K562 (cell line): Measurements from ENCODE around the gene MLN. TPM values are rescaled to one million over a fixed set of nuclear protein-coding genes. Genes with fewer than 3 reads are reported as not detected.

Experiments
- CCAR2 ChIP-seq: fragments of 200-400 bp; formaldehyde crosslinking; IDR thresholded peaks from 2 replicates; pipeline ENCODE4 v1.6.1; 2017; ENCODE audit warnings: mild to moderate bottlenecking, low read depth, low read length
- E4F1 ChIP-seq: fragments of 250-450 bp; sonication (Bioruptor Pico); IDR thresholded peaks from 2 replicates; pipeline ENCODE4 v1.5.0; 2021; ENCODE audit warnings: mild to moderate bottlenecking, borderline replicate concordance
- GTF2F1 ChIP-seq: IDR thresholded peaks from 2 replicates; pipeline ENCODE4 v1.6.1; 2011; ENCODE audit warnings: low read depth, low read length, improper control_type of control experiment
- MED1 ChIP-seq: sonication (generic); formaldehyde crosslinking; IDR thresholded peaks from 2 replicates; pipeline ENCODE4 v1.8.1; 2023; ENCODE audit warnings: missing genetic modification reagents, borderline replicate concordance
- NFATC3 ChIP-seq: fragments of 450-650 bp; IDR thresholded peaks from 2 replicates; pipeline ENCODE4 v1.6.1; 2017; ENCODE audit warnings: mild to moderate bottlenecking
- NFYB ChIP-seq: IDR thresholded peaks from 2 replicates; pipeline ENCODE4 v1.6.1; 2011; ENCODE audit warnings: mild to moderate bottlenecking, moderate library complexity; ENCODE audit not compliant: insufficient read length; ENCODE audit errors: extremely low read depth
- NR2C2 ChIP-seq, 2 experiments: fragments of 200-800 bp in 1 of 2; sonication (Bioruptor generic) in 1 of 2; sonication (generic) in 1 of 2; formaldehyde crosslinking in 1 of 2; IDR thresholded peaks; 2 replicates each; pipeline versions ENCODE4 v1.6.1 to v1.8.0; 2016 to 2022; ENCODE audit warnings: mild to moderate bottlenecking in 1 of 2, missing compliant biosample characterization in 1 of 2, missing genetic modification characterization in 1 of 2, missing genetic modification reagents in 1 of 2
- PCBP1 ChIP-seq: fragments of 200-400 bp; formaldehyde crosslinking; IDR thresholded peaks from 2 replicates; pipeline ENCODE4 v1.6.1; 2018; ENCODE audit warnings: mild to moderate bottlenecking, low read depth, low read length; ENCODE audit not compliant: poor library complexity, severe bottlenecking
- ZNF354B ChIP-seq: fragments of 250-450 bp; sonication (Bioruptor Pico); IDR thresholded peaks from 2 replicates; pipeline ENCODE4 v1.4.0; 2020
- polyA plus RNA-seq, 8 experiments: library from polyadenylated mRNA; depleted of rRNA in 4 of 8; stranded (reverse) in 5 of 8; unstranded in 3 of 8; fragments of >200 nt; fragmentation: Nextera tagmentation in 2 of 8; fragmentation: Illumina TruSeq in 1 of 8; extraction: Ambion mirVana in 2 of 8; extraction: Trizol in 1 of 8; gene quantifications; 2 replicates each; pipeline versions ENCODE4 v1.2.1 to v1.2.3, GENCODE V29; 2011 to 2014; ENCODE audit warnings: inconsistent platforms in 1 of 8, missing spikeins in 1 of 8
- total RNA-seq, 7 experiments: library from RNA; depleted of rRNA in 6 of 7; stranded (reverse); fragments of >200 nt in 6 of 7; fragmentation: Illumina TruSeq in 2 of 7; extraction: Trizol in 2 of 7; gene quantifications; 2 replicates each; pipeline versions ENCODE4 v1.2.1 to v1.2.3, GENCODE V29; 2011 to 2021; ENCODE audit warnings: low replicate concordance in 1 of 7
- TF ChIP-seq, protein P1 (sequence below): fragments of 250-450 bp; sonication (Bioruptor Pico); IDR thresholded peaks from 2 replicates; pipeline ENCODE4 v1.9.0; 2021; ENCODE audit warnings: mild to moderate bottlenecking, inconsistent platforms
- TF ChIP-seq, protein P2 (sequence below): fragments of 450-650 bp; IDR thresholded peaks from 2 replicates; pipeline ENCODE4 v1.6.1; 2016; ENCODE audit warnings: borderline replicate concordance

Gene MLN
- total and polyA plus RNA-seq, 9 of the 15 experiments (the other 6 are each of a cell fraction or from before 2014, with no cell fraction given): not detected

GRCh38 chr6:33840048-33840926 is 36.5 kb upstream of the MLN start (continued):
- TF ChIP-seq ZNF354B: no peak
- TF ChIP-seq MED1 (CRISPR knock-in tag): no peak
- no peak for TF ChIP-seq PCBP1
- TF ChIP-seq GTF2F1: no peak
- TF ChIP-seq, protein P1, sequence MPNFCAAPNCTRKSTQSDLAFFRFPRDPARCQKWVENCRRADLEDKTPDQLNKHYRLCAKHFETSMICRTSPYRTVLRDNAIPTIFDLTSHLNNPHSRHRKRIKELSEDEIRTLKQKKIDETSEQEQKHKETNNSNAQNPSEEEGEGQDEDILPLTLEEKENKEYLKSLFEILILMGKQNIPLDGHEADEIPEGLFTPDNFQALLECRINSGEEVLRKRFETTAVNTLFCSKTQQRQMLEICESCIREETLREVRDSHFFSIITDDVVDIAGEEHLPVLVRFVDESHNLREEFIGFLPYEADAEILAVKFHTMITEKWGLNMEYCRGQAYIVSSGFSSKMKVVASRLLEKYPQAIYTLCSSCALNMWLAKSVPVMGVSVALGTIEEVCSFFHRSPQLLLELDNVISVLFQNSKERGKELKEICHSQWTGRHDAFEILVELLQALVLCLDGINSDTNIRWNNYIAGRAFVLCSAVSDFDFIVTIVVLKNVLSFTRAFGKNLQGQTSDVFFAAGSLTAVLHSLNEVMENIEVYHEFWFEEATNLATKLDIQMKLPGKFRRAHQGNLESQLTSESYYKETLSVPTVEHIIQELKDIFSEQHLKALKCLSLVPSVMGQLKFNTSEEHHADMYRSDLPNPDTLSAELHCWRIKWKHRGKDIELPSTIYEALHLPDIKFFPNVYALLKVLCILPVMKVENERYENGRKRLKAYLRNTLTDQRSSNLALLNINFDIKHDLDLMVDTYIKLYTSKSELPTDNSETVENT: no peak
- TF ChIP-seq CCAR2: no peak
- no peak for TF ChIP-seq E4F1
- TF ChIP-seq, protein P2, sequence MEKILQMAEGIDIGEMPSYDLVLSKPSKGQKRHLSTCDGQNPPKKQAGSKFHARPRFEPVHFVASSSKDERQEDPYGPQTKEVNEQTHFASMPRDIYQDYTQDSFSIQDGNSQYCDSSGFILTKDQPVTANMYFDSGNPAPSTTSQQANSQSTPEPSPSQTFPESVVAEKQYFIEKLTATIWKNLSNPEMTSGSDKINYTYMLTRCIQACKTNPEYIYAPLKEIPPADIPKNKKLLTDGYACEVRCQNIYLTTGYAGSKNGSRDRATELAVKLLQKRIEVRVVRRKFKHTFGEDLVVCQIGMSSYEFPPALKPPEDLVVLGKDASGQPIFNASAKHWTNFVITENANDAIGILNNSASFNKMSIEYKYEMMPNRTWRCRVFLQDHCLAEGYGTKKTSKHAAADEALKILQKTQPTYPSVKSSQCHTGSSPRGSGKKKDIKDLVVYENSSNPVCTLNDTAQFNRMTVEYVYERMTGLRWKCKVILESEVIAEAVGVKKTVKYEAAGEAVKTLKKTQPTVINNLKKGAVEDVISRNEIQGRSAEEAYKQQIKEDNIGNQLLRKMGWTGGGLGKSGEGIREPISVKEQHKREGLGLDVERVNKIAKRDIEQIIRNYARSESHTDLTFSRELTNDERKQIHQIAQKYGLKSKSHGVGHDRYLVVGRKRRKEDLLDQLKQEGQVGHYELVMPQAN: no peak; the same call in 1 of the 2 replicates
- 0 out of 2 replicates have a peak, but pooled peaks have one; percentile 78 for TF ChIP-seq NFATC3
- TF ChIP-seq NR2C2 (CRISPR knock-in tag; IDR thresholded peaks at IDR 0.05): peak; percentile 88
- TF ChIP-seq NR2C2 (tag; IDR thresholded peaks at IDR 0.05): peak; percentile 96
- TF ChIP-seq NFYB: no peak
